ENCODE data around the gene CCNL1.

- no peak for TF ChIP-seq EZH2phosphoT487 (IDR thresholded peaks at IDR 0.05; ENCODE audit: borderline replicate concordance)
- no peak for TF ChIP-seq CTCF (conservative IDR thresholded peaks at IDR 0.05; ENCODE audit: low read length)
These were observed 37.8 kb downstream of the CCNL1 start for GRCh38 chr3:157122116-157122515.

Measured in Loucy (cell line).